BE2C (cell line): ENCODE measurements around the gene NUP214.

Source experiments
- DNase-seq: peaks from one replicate; pipeline ENCODE4 v3.0.0-alpha.2; 2020
- H3K27me3 ChIP-seq: fragments of 250-450 bp; sonication (Bioruptor Pico); 2 replicates; pipeline ENCODE4 v1.5.1; 2020; ENCODE audit warnings: mild to moderate bottlenecking
- H3K36me3 ChIP-seq: fragments of 250-450 bp; sonication (Bioruptor Pico); 2 replicates; pipeline ENCODE4 v1.5.1; 2020; ENCODE audit warnings: mild to moderate bottlenecking
- H3K4me1 ChIP-seq: fragments of 250-450 bp; sonication (Bioruptor Pico); 2 replicates; pipeline ENCODE4 v1.5.1; 2020
- H3K4me3 ChIP-seq: 2 replicates; pipeline ENCODE4 v1.5.1; 2011; ENCODE audit warnings: low read depth, low read length
- H3K9me3 ChIP-seq: fragments of 250-450 bp; sonication (Bioruptor Pico); 2 replicates; pipeline ENCODE4 v1.5.1; 2020
- CTCF ChIP-seq: IDR thresholded peaks from 2 replicates; pipeline ENCODE4 v1.5.1; 2012; ENCODE audit warnings: mild to moderate bottlenecking, low read depth, low read length

The NUP214 gene

GRCh38 chr9:131227959-131228460 lies 102.6 kb downstream of the NUP214 start:
- Histone ChIP-seq H3K27me3 (no peaks in the 10 kb centered on the region), H3K9me3 (no peaks in the 10 kb centered on the region), H3K4me3 (no peak overlapping the region), H3K36me3 (peaks cover 25% of the 10 kb centered on the region), H3K4me1 (peaks cover 3% of the 10 kb centered on the region)
- DNase-seq: no peak
- no peak for TF ChIP-seq CTCF

- no peak for TF ChIP-seq CTCF
- Histone ChIP-seq H3K9me3 (no peaks in the 10 kb centered on the region), H3K27me3 (no peaks in the 10 kb centered on the region), H3K36me3 (peaks cover 33% of the 10 kb centered on the region), H3K4me3 (no peak overlapping the region), H3K4me1 (peaks cover 3% of the 10 kb centered on the region)
- DNase-seq: no peak
These were observed 103.6 kb downstream of the NUP214 start for GRCh38 chr9:131228988-131229387.

GRCh38 chr9:131233556-131233955 lies 108.2 kb downstream of the NUP214 start:
- H3K36me3 ChIP-seq: peaks cover 30% of the 10 kb centered on the region

GRCh38 chr9:131233995-131234394 lies 108.6 kb downstream of the NUP214 start:
- no peak for DNase-seq
- H3K9me3 ChIP-seq: no peaks in the 10 kb centered on the region
- no peaks in the 10 kb centered on the region for H3K27me3 ChIP-seq
- H3K36me3 ChIP-seq: peaks cover 25% of the 10 kb centered on the region
- H3K4me3 ChIP-seq: no peak overlapping the region
- TF ChIP-seq CTCF: no peak
- H3K4me1 ChIP-seq: peaks cover 8% of the 10 kb centered on the region; the same call in 1 of the 2 replicates

More at GRCh38 chr9:131233556-131233955, 108.2 kb downstream of the NUP214 start:
- Histone ChIP-seq H3K4me1 (peaks cover 7% of the 10 kb centered on the region; the same call in 1 of the 2 replicates), H3K9me3 (no peaks in the 10 kb centered on the region), H3K27me3 (no peaks in the 10 kb centered on the region), H3K4me3 (no peak overlapping the region)
- no peak for DNase-seq
- TF ChIP-seq CTCF: no peak

GRCh38 chr9:131234799-131235479 lies 109.6 kb downstream of the NUP214 start:
- Histone ChIP-seq H3K36me3 (peaks cover 25% of the 10 kb centered on the region), H3K27me3 (no peaks in the 10 kb centered on the region), H3K4me3 (no peak overlapping the region), H3K4me1 (peaks cover 8% of the 10 kb centered on the region; the same call in 1 of the 2 replicates), H3K9me3 (no peaks in the 10 kb centered on the region)
- DNase-seq: no peak
- no peak for TF ChIP-seq CTCF

GRCh38 chr9:131235480-131235851 lies 110.1 kb downstream of the NUP214 start:
- no peak for TF ChIP-seq CTCF
- Histone ChIP-seq H3K27me3 (no peaks in the 10 kb centered on the region), H3K4me3 (no peak overlapping the region), H3K36me3 (peaks cover 22% of the 10 kb centered on the region), H3K4me1 (peaks cover 8% of the 10 kb centered on the region; the same call in 1 of the 2 replicates), H3K9me3 (no peaks in the 10 kb centered on the region)
- no peak for DNase-seq
